Fibroblast of the conjunctiva (primary cell): ENCODE measurements around the gene WRAP73.

ENCODE experiments used
- DNase-seq: peaks from one replicate; pipeline ENCODE4 v3.0.0-alpha.2; 2010; ENCODE audit warnings: low read depth

WRAP73 gene

GRCh38 chr1:3668585-3669300 lies 18.8 kb upstream of the WRAP73 start:
- DNase-seq, result no peak

- no peak for DNase-seq
These were observed 18.2 kb upstream of the WRAP73 start for GRCh38 chr1:3668148-3668547.

GRCh38 chr1:3664700-3665375 lies 14.9 kb upstream of the WRAP73 start:
- no peak for DNase-seq

- DNase-seq, result no peak
These were observed 14.2 kb upstream of the WRAP73 start for GRCh38 chr1:3663999-3664699.

GRCh38 chr1:3662080-3662671 lies 12.3 kb upstream of the WRAP73 start:
- no peak for DNase-seq

- DNase-seq, result no peak
These were observed 11.7 kb upstream of the WRAP73 start for GRCh38 chr1:3661631-3662030.

GRCh38 chr1:3660704-3661103 lies 10.8 kb upstream of the WRAP73 start:
- DNase-seq, result no peak

GRCh38 chr1:3659093-3659492 lies 9.2 kb upstream of the WRAP73 start:
- DNase-seq, result no peak

GRCh38 chr1:3658231-3658615 lies 8.3 kb upstream of the WRAP73 start:
- no peak for DNase-seq

- no peak for DNase-seq
These were observed 7.8 kb upstream of the WRAP73 start for GRCh38 chr1:3657578-3658230.

GRCh38 chr1:3657096-3657475 lies 7.2 kb upstream of the WRAP73 start:
- no peak for DNase-seq

- DNase-seq, result no peak
These were observed 6.7 kb upstream of the WRAP73 start for GRCh38 chr1:3656450-3657095.

GRCh38 chr1:3654549-3655281 lies 4.8 kb upstream of the WRAP73 start:
- no peak for DNase-seq

- DNase-seq, result no peak
These were observed 3.3 kb upstream of the WRAP73 start for GRCh38 chr1:3653286-3653618.

GRCh38 chr1:3652548-3653285 lies 2.8 kb upstream of the WRAP73 start:
- no peak for DNase-seq

GRCh38 chr1:3651930-3652547 lies 2.1 kb upstream of the WRAP73 start, which contains the start of gene TP73:
TP73 (plus strand) TSS chr1:3652516; CDS start chr1:3682366, 29,850 bp downstream.
- DNase-seq, result no peak

GRCh38 chr1:3651026-3651929 lies 1.4 kb upstream of the WRAP73 start:
- no peak for DNase-seq

GRCh38 chr1:3650248-3651025 lies 534 bp upstream of the WRAP73 start:
- DNase-seq, result no peak
